Measurements from ENCODE around the gene CMIP. TPM values are rescaled to one million over a fixed set of nuclear protein-coding genes. Genes with fewer than 3 reads are reported as not detected.

The CMIP gene
- polyA plus RNA-seq, 1 of the 3 experiments (the other 2 are of a cell fraction): 5.4 TPM

GRCh38 chr16:81442916-81443687 is 1.5 kb upstream of the CMIP start:
- Histone ChIP-seq H2AFZ (ENCODE audit: low read depth) (no peak overlapping the region), H3K27me3 (ENCODE audit: insufficient read depth) (no peaks in the 10 kb centered on the region; the same call in 1 of the 2 replicates), H4K20me1 (ENCODE audit: insufficient read depth) (peaks cover 13% of the 10 kb centered on the region), H3K9ac (no peak overlapping the region), H3F3A (replicated peaks; ENCODE audit: insufficient read depth) (peaks cover 5% of the 10 kb centered on the region), H3K79me2 (ENCODE audit: insufficient read depth) (peaks cover 28% of the 10 kb centered on the region), H3K36me3 (replicated peaks in 1 of 2; ENCODE audit: control insufficient read depth in 1 of 2, insufficient read depth in 2 of 2, low read length in 1 of 2) (no peaks in the 10 kb centered on the region), H3K4me2 (no peak overlapping the region), H3K9me3 (no peaks in the 10 kb centered on the region), H3K9me2 (no peaks in the 10 kb centered on the region), H3K27ac (ENCODE audit: low read depth in 2 of 2, low read length in 1 of 2) (no peak overlapping the region), H3K4me3 (ENCODE audit: low read depth in 2 of 2, low read length in 1 of 2) (no peak overlapping the region), H3K4me1 (ENCODE audit: control insufficient read depth in 1 of 2, insufficient read depth in 2 of 2, low read depth in 1 of 2, low read length in 1 of 2) (peaks cover 10 to 26% of the 10 kb centered on the region in 2 experiments; a peak in 2 of 4 replicates)
- ChIA-PET CTCF (interaction anchor here (0.7 to 1.7 kb wide), 3 partner anchors 39 to 108 kb away, joined by 3 to 5 read pairs (median 4); no protein-coding TSS in a partner anchor), POLR2A (no interaction called here)
- TF ChIP-seq RCOR1 (IDR thresholded peaks at IDR 0.05; ENCODE audit: low read length) (no peak), RXRA (IDR thresholded peaks at IDR 0.05; ENCODE audit: borderline replicate concordance, low read depth) (no peak), FOXJ3 (CRISPR knock-in tag; IDR thresholded peaks at IDR 0.05) (no peak), EZH2phosphoT487 (IDR thresholded peaks at IDR 0.05; ENCODE audit: borderline replicate concordance, low read depth) (no peak), SMC3 (IDR thresholded peaks at IDR 0.05; ENCODE audit: low read depth, low read length) (no peak), TCF12 (IDR thresholded peaks at IDR 0.05) (no peak), IRF3 (IDR thresholded peaks at IDR 0.05; ENCODE audit: low read depth, low read length) (no peak), POLR2AphosphoS5 (IDR thresholded peaks at IDR 0.05; ENCODE audit: low read depth, low read length) (no peak), RAD21 (IDR thresholded peaks at IDR 0.05; ENCODE audit: low read length) (no peak), CTCF (IDR thresholded peaks at IDR 0.05) (no peak), ELF1 (IDR thresholded peaks at IDR 0.05) (no peak), MXI1 (IDR thresholded peaks at IDR 0.05; ENCODE audit: low read depth, low read length) (no peak), GATA2 (CRISPR knock-in tag; IDR thresholded peaks at IDR 0.05) (no peak)
- 95% methylated on average over 2 of the region's 8 CpGs for WGBS (ENCODE audit: low lambda C conversion rate)
- no peak for DNase-seq

Measured in SK-N-SH (cell line).